ENCODE data around the gene HLF.
A peak's percentile ranks its signal among the peaks of the same experiment; 100 is the strongest.

The HLF gene

GRCh38 chr17:55354010-55354409, 89.2 kb downstream of the HLF start:
- no peak overlapping the region for H3K4me3 ChIP-seq (ENCODE audit: low read length in 2 of 2)
- WGBS, 2 donors (ENCODE audit: extremely low coverage in 2 of 2, insufficient read length in 2 of 2, insufficient replicate concordance in 1 of 2), result no CpG with 5 or more reads among the region's 1 CpG
- H3K27ac ChIP-seq (replicated peaks; ENCODE audit: low read length), result no peak overlapping the region
- H3K9me3 ChIP-seq (replicated peaks in 1 of 2; ENCODE audit: control insufficient read depth in 2 of 2, insufficient read depth in 1 of 2, low read depth in 1 of 2, low read length in 2 of 2), result no peaks in the 10 kb centered on the region
- H3K23ac ChIP-seq (ENCODE audit: low read depth, low read length, poor library complexity), result no peak overlapping the region
- H4K8ac ChIP-seq (ENCODE audit: low read depth, low read length), result no peak overlapping the region
- H2BK5ac ChIP-seq (ENCODE audit: low read length), result no peak overlapping the region
- H3K9ac ChIP-seq (ENCODE audit: low read depth, low read length, poor library complexity), result no peak overlapping the region
- no peak overlapping the region for H2BK120ac ChIP-seq (ENCODE audit: low read depth, low read length)
- H3K27me3 ChIP-seq (ENCODE audit: control insufficient read depth in 3 of 3, insufficient read depth in 3 of 3, low read depth in 1 of 3, low read length in 3 of 3), result peaks cover 0 to 6% (median 0%) of the 10 kb centered on the region in 3 experiments
- H3K4me2 ChIP-seq (ENCODE audit: insufficient read depth, low read length, poor library complexity, severe bottlenecking), result no peak overlapping the region
- no peak overlapping the region for H2AK5ac ChIP-seq (ENCODE audit: low read depth, low read length)
- H3K18ac ChIP-seq (ENCODE audit: low read length), result no peak overlapping the region
- no peaks in the 10 kb centered on the region for H3K36me3 ChIP-seq (replicated peaks in 1 of 2; ENCODE audit: control insufficient read depth in 2 of 2, insufficient read depth in 2 of 2, low read length in 2 of 2)
- no peak overlapping the region for H2AFZ ChIP-seq (ENCODE audit: low read length)
- no peak overlapping the region for H2BK15ac ChIP-seq (ENCODE audit: low read length)
- no peak for DNase-seq (ENCODE audit: low spot score)
- no peak overlapping the region for H3K4ac ChIP-seq (ENCODE audit: low read length)
- peaks cover 0 to 2% of the 10 kb centered on the region in 2 donors for H3K4me1 ChIP-seq (ENCODE audit: control insufficient read depth in 2 of 2, insufficient read depth in 1 of 2, low read depth in 1 of 2, low read length in 2 of 2)
- H2BK12ac ChIP-seq (ENCODE audit: low read length), result no peak overlapping the region
- H3K79me1 ChIP-seq (ENCODE audit: low read depth, low read length), result no peaks in the 10 kb centered on the region
- H3K14ac ChIP-seq (ENCODE audit: low read length), result no peak overlapping the region
- no peak overlapping the region for H4K91ac ChIP-seq (ENCODE audit: low read depth, low read length, poor library complexity)

- no peak overlapping the region for H3K27ac ChIP-seq (replicated peaks; ENCODE audit: low read length)
- H2BK5ac ChIP-seq (ENCODE audit: low read length), result no peak overlapping the region
- no peak overlapping the region for H4K91ac ChIP-seq (ENCODE audit: low read depth, low read length, poor library complexity)
- H3K18ac ChIP-seq (ENCODE audit: low read length), result no peak overlapping the region
- peaks cover 0 to 6% (median 0%) of the 10 kb centered on the region in 3 experiments for H3K27me3 ChIP-seq (ENCODE audit: control insufficient read depth in 3 of 3, insufficient read depth in 3 of 3, low read depth in 1 of 3, low read length in 3 of 3)
- no peak overlapping the region for H2BK15ac ChIP-seq (ENCODE audit: low read length)
- H3K4me3 ChIP-seq (ENCODE audit: low read length in 2 of 2), result no peak overlapping the region
- H3K9me3 ChIP-seq (replicated peaks in 1 of 2; ENCODE audit: control insufficient read depth in 2 of 2, insufficient read depth in 1 of 2, low read depth in 1 of 2, low read length in 2 of 2), result no peaks in the 10 kb centered on the region
- H2BK12ac ChIP-seq (ENCODE audit: low read length), result no peak overlapping the region
- no peak overlapping the region for H3K4ac ChIP-seq (ENCODE audit: low read length)
- H3K14ac ChIP-seq (ENCODE audit: low read length), result no peak overlapping the region
- no peak overlapping the region for H3K23ac ChIP-seq (ENCODE audit: low read depth, low read length, poor library complexity)
- no peak for DNase-seq (ENCODE audit: low spot score)
- H3K79me1 ChIP-seq (ENCODE audit: low read depth, low read length), result no peaks in the 10 kb centered on the region
- H3K4me2 ChIP-seq (ENCODE audit: insufficient read depth, low read length, poor library complexity, severe bottlenecking), result no peak overlapping the region
- no CpG with 5 or more reads among the region's 2 CpGs for WGBS, 2 donors (ENCODE audit: extremely low coverage in 2 of 2, insufficient read length in 2 of 2, insufficient replicate concordance in 1 of 2)
- no peak overlapping the region for H4K8ac ChIP-seq (ENCODE audit: low read depth, low read length)
- no peak overlapping the region for H2BK120ac ChIP-seq (ENCODE audit: low read depth, low read length)
- no peak overlapping the region for H3K9ac ChIP-seq (ENCODE audit: low read depth, low read length, poor library complexity)
- H3K4me1 ChIP-seq (ENCODE audit: control insufficient read depth in 2 of 2, insufficient read depth in 1 of 2, low read depth in 1 of 2, low read length in 2 of 2), result peaks cover 0 to 2% of the 10 kb centered on the region in 2 donors
- no peaks in the 10 kb centered on the region for H3K36me3 ChIP-seq (replicated peaks in 1 of 2; ENCODE audit: control insufficient read depth in 2 of 2, insufficient read depth in 2 of 2, low read length in 2 of 2)
- no peak overlapping the region for H2AFZ ChIP-seq (ENCODE audit: low read length)
- H2AK5ac ChIP-seq (ENCODE audit: low read depth, low read length), result no peak overlapping the region
These were observed 90.2 kb downstream of the HLF start for GRCh38 chr17:55354941-55355340.

- Histone ChIP-seq H3K18ac (ENCODE audit: low read length) (no peak overlapping the region), H3K79me1 (ENCODE audit: low read depth, low read length) (no peaks in the 10 kb centered on the region), H2BK5ac (ENCODE audit: low read length) (no peak overlapping the region), H3K36me3 (replicated peaks in 1 of 2; ENCODE audit: control insufficient read depth in 2 of 2, insufficient read depth in 2 of 2, low read length in 2 of 2) (no peaks in the 10 kb centered on the region), H3K4ac (ENCODE audit: low read length) (no peak overlapping the region), H3K14ac (ENCODE audit: low read length) (no peak overlapping the region), H3K27ac (replicated peaks; ENCODE audit: low read length) (no peak overlapping the region), H2AFZ (ENCODE audit: low read length) (no peak overlapping the region), H2BK15ac (ENCODE audit: low read length) (no peak overlapping the region), H2AK5ac (ENCODE audit: low read depth, low read length) (no peak overlapping the region), H3K4me3 (ENCODE audit: low read length in 2 of 2) (no peak overlapping the region), H4K91ac (ENCODE audit: low read depth, low read length, poor library complexity) (no peak overlapping the region), H2BK12ac (ENCODE audit: low read length) (no peak overlapping the region), H3K23ac (ENCODE audit: low read depth, low read length, poor library complexity) (no peak overlapping the region), H3K9ac (ENCODE audit: low read depth, low read length, poor library complexity) (no peak overlapping the region), H3K9me3 (replicated peaks in 1 of 2; ENCODE audit: control insufficient read depth in 2 of 2, insufficient read depth in 1 of 2, low read depth in 1 of 2, low read length in 2 of 2) (no peaks in the 10 kb centered on the region), H3K27me3 (ENCODE audit: control insufficient read depth in 3 of 3, insufficient read depth in 3 of 3, low read depth in 1 of 3, low read length in 3 of 3) (no peaks in the 10 kb centered on the region), H2BK120ac (ENCODE audit: low read depth, low read length) (no peak overlapping the region), H3K4me2 (ENCODE audit: insufficient read depth, low read length, poor library complexity, severe bottlenecking) (no peak overlapping the region), H4K8ac (ENCODE audit: low read depth, low read length) (no peak overlapping the region), H3K4me1 (ENCODE audit: control insufficient read depth in 2 of 2, insufficient read depth in 1 of 2, low read depth in 1 of 2, low read length in 2 of 2) (peaks cover 0 to 1% of the 10 kb centered on the region in 2 donors)
- no CpG with 5 or more reads among the region's 3 CpGs for WGBS, 2 donors (ENCODE audit: extremely low coverage in 2 of 2, insufficient read length in 2 of 2, insufficient replicate concordance in 1 of 2)
- DNase-seq (ENCODE audit: low spot score), result peak; percentile 58
These were observed 91.9 kb downstream of the HLF start for GRCh38 chr17:55356434-55357328.

GRCh38 chr17:55360971-55361370, 96.2 kb downstream of the HLF start:
- H3K36me3 ChIP-seq (replicated peaks in 1 of 2; ENCODE audit: control insufficient read depth in 2 of 2, insufficient read depth in 2 of 2, low read length in 2 of 2), result no peaks in the 10 kb centered on the region
- no peak overlapping the region for H3K4ac ChIP-seq (ENCODE audit: low read length)
- no peak overlapping the region for H3K4me2 ChIP-seq (ENCODE audit: insufficient read depth, low read length, poor library complexity, severe bottlenecking)
- no peak overlapping the region for H2BK120ac ChIP-seq (ENCODE audit: low read depth, low read length)
- no peak overlapping the region for H2BK15ac ChIP-seq (ENCODE audit: low read length)
- peaks cover 1% of the 10 kb centered on the region in 2 donors for H3K4me1 ChIP-seq (ENCODE audit: control insufficient read depth in 2 of 2, insufficient read depth in 1 of 2, low read depth in 1 of 2, low read length in 2 of 2)
- no peak overlapping the region for H3K9ac ChIP-seq (ENCODE audit: low read depth, low read length, poor library complexity)
- no peak overlapping the region for H2BK12ac ChIP-seq (ENCODE audit: low read length)
- H4K8ac ChIP-seq (ENCODE audit: low read depth, low read length), result no peak overlapping the region
- no peak overlapping the region for H2AFZ ChIP-seq (ENCODE audit: low read length)
- no peak overlapping the region for H4K91ac ChIP-seq (ENCODE audit: low read depth, low read length, poor library complexity)
- DNase-seq (ENCODE audit: low spot score), result no peak
- H2AK5ac ChIP-seq (ENCODE audit: low read depth, low read length), result no peak overlapping the region
- H3K18ac ChIP-seq (ENCODE audit: low read length), result no peak overlapping the region
- H3K4me3 ChIP-seq (ENCODE audit: low read length in 2 of 2), result no peak overlapping the region
- H3K27me3 ChIP-seq (ENCODE audit: control insufficient read depth in 3 of 3, insufficient read depth in 3 of 3, low read depth in 1 of 3, low read length in 3 of 3), result peaks cover 0 to 4% (median 0%) of the 10 kb centered on the region in 3 experiments
- H3K9me3 ChIP-seq (replicated peaks in 1 of 2; ENCODE audit: control insufficient read depth in 2 of 2, insufficient read depth in 1 of 2, low read depth in 1 of 2, low read length in 2 of 2), result no peaks in the 10 kb centered on the region
- H3K14ac ChIP-seq (ENCODE audit: low read length), result no peak overlapping the region
- no peak overlapping the region for H3K27ac ChIP-seq (replicated peaks; ENCODE audit: low read length)
- H2BK5ac ChIP-seq (ENCODE audit: low read length), result no peak overlapping the region
- no peak overlapping the region for H3K23ac ChIP-seq (ENCODE audit: low read depth, low read length, poor library complexity)
- H3K79me1 ChIP-seq (ENCODE audit: low read depth, low read length), result no peaks in the 10 kb centered on the region

All from neuronal stem cell (in vitro differentiated cells).